GM18951 (cell line): ENCODE results near the gene GTPBP3.
A peak's percentile ranks its signal among the peaks of the same experiment; 100 is the strongest.

Experiments used
- POLR2A ChIP-seq: IDR thresholded peaks from 4 replicates; pipeline ENCODE4 v1.6.1; 2011; ENCODE audit warnings: mild to moderate bottlenecking; ENCODE audit not compliant: insufficient read length, insufficient read depth; ENCODE audit errors: extremely low read depth
- in situ Hi-C: fragments of 300-500 bp; cut with MboI; formaldehyde crosslinking; loops from one replicate; pipeline ENCODE4 v1.12.0; 2022; ENCODE audit warnings: low sequenced_read_pairs, mixed read lengths, inconsistent platforms; ENCODE audit not compliant: unreplicated experiment

GTPBP3 gene

GRCh38 chr19:17319473-17320238, 17.7 kb upstream of the GTPBP3 start:
- TF ChIP-seq POLR2A, result no peak
- in situ Hi-C loops, result no loop called here

GRCh38 chr19:17320435-17320834, 16.9 kb upstream of the GTPBP3 start:
- in situ Hi-C loops, result no loop called here
- no peak for TF ChIP-seq POLR2A

DNA sequence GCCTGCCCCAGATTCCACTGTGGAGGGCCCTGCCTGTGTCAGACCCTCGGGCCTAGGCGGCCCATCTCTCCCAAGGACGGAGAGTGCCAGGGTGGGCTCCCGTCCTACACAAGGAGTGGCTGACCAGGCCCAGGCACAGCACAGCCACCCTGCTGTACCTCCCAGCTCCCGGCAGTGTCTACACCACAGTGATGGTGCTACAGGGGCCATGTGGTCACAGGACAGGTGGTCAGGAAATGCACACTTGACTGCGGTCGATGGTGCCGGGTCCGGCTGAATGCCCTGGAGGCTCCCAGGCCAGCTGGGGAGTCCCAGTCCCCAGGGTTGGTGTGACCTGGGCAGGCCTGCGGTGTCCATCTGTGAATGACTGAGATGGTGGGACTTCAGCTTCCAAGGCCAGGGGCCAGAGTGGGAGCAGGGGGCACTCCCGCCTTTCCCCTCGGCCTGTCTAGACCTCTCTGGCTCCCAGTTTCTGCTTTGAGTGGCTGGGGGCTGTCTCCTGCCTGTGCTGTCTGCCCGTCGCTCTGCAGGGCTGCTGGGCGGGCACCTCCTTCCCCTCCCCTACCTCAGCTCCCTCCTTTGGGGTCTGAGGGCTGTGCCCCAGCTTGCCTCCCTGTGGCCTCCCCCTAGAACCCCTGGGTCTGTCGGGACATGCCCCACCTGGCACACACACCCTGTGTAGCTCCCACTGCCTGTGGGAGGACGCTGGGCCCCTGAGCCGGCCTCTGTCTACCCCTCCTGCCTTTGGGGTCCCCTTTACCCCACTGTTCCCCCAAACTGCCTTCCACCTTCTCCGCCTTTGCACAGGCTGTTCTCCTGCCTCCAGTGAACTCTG, 15.5 kb upstream of the GTPBP3 start:
- in situ Hi-C loops, result no loop called here

DNA sequence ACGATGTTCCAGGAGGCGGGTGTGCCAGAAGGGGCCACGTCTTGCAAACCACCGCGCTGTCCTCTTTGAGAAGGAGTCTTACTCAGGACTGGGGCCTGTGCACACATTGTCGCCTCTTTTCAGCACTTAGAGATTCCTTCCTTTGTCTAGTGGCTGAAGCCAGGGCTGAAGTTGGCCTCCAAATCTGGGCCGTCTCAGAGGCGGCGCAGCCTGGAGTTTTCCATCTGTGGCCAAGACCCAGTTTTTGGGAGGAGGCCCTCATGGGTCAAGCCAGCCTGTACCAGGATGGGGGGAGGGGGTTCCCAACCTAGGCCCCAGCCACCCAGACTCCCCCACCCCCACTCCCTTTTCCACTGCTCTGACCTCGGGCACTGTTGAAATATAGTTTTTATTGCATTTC, 14.5 kb upstream of the GTPBP3 start:
- in situ Hi-C loops, result no loop called here
- no peak for TF ChIP-seq POLR2A

More for the DNA sequence above, 15.5 kb upstream of the GTPBP3 start:
- no peak for TF ChIP-seq POLR2A

DNA sequence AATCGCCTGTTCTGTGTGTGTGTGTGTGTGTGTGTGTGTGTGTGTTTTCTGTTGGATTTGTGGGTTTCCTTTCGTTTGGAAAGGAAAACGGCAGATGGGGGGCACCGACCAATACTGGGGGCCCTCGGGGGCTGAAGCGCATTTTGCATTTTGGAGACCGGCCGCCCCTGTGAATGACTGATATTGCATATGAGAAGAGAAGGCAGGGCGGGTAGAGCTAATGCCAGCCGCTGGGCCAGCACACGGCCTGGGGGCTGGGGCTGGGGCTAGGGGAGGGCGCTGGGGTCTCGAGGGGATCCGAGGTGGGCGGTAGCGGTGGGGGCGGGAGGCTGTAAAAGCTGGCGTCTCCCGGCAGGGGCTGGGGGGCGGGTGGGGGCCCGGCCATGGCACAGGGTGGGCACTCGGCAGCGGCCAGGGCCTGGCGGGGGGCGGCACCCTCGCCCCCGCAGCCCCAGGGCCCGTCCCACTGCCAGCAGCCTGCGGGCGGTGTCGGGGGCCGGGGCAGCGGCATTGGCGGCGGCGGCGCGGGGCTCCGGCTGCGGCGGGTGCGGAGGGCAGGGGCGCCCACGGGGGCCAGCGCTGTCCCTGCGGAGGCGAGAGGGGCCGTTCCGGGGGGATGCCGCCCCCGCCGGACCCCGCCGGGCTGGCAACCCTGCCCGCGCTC, 13.9 kb upstream of the GTPBP3 start:
- TF ChIP-seq POLR2A, result peak; percentile 15
- in situ Hi-C loops, result no loop called here

GRCh38 chr19:17323964-17324332, 13.4 kb upstream of the GTPBP3 start:
- no peak for TF ChIP-seq POLR2A
- in situ Hi-C loops, result no loop called here

GRCh38 chr19:17324357-17325114, 12.8 kb upstream of the GTPBP3 start:
- in situ Hi-C loops, result no loop called here
- TF ChIP-seq POLR2A, result no peak

DNA sequence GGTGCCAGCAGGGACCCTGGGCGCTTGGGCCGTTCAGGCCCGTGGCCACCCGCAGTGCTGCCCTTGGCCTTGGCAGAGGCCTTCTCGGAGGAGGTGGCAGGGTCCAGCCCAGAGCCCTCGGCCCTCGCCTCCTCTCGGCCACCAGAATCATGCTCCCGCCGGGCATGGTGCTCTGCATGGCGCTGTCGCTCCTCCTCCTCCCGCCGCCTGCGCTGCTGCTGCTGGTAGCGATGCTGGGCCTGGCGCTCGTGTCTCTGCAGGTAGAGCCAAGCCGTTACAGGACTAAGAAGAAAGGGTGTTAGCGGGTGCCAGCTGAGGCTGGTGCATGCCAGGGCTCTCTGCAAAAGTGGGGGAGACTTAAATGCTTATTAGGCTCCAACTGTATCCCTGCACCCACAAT, 12.2 kb upstream of the GTPBP3 start:
- in situ Hi-C loops, result no loop called here
- TF ChIP-seq POLR2A, result no peak

- no peak for TF ChIP-seq POLR2A
These were observed 11.3 kb upstream of the GTPBP3 start for GRCh38 chr19:17325881-17326594.

DNA sequence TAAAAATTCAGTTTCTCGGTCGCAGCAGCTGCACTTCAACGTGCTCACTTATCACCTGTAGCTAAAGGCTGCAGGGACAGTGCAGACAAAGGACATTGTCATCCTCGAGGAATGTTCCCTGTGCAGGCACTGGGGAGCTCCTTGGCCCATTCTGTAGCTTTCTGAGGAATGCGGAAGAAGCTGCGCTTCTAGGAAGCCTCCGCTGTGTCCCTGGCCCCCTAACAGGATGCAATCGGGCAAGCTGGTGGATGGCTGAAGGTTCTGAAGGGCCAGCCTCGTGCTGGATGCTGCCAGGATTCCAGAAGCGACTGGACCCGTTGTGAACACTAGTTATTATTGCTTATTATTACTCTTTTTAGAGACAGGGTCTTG, 10.8 kb upstream of the GTPBP3 start:
- no peak for TF ChIP-seq POLR2A
- in situ Hi-C loops, result no loop called here

More at GRCh38 chr19:17325881-17326594, 11.3 kb upstream of the GTPBP3 start:
- in situ Hi-C loops, result no loop called here

DNA sequence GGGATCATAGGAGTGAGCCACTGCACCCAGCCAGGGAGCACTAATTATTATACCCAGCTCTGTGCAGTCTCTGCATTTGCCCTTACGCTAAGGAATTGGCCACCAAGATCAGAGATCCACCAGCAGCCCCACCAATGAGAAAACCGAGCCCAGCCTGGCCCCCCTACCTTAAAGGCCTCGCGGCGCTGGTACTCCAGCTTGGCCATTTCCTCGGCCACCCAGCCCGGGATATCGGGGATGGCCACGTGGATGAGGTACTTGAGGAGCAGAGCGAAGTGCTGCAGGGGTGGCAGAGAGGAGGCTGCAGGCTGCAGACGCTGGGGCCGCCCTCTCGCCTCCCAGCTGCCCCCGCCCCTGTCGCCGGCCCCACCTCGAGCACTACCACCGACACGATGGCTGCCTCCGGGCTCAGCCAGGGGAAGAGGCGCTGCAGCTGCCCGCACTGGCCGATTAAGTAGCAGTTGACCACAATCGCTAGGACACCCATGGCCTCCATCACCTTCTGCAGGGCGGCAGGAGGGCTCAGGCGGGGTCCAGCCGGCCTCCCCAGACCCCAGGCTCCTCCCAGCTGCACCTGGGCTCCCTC, 10.2 kb upstream of the GTPBP3 start:
- in situ Hi-C loops, result no loop called here
- no peak for TF ChIP-seq POLR2A
